Amygdala (tissue), 56 donors: ENCODE results near the gene OSBPL9.
"Not testable (repeated sequence)": the region's sequence is repeated elsewhere in the genome, so short reads cannot be mapped to it uniquely, and the experiment has no call there.

Source experiments
- DNase-seq, 56 donors: peaks; one replicate each; lab custom pipeline; 2025; lab: John Stamatoyannopoulos, UW

The OSBPL9 gene

GRCh38 chr1:51636191-51636590 lies 19.3 kb downstream of the OSBPL9 start:
- no peak for DNase-seq

- DNase-seq: no peak
Observed at GRCh38 chr1:51636764-51637522, 20.1 kb downstream of the OSBPL9 start.

- no peak for DNase-seq
Observed at GRCh38 chr1:51638350-51638749, 21.5 kb downstream of the OSBPL9 start.

- no peak for DNase-seq
Observed at GRCh38 chr1:51639694-51640093, 22.8 kb downstream of the OSBPL9 start.

- no peak for DNase-seq
Observed at GRCh38 chr1:51641096-51641495, 24.2 kb downstream of the OSBPL9 start.

GRCh38 chr1:51642739-51643142 lies 25.8 kb downstream of the OSBPL9 start:
- DNase-seq: no peak

- DNase-seq: no peak
Observed at GRCh38 chr1:51643362-51643761, 26.5 kb downstream of the OSBPL9 start.

GRCh38 chr1:51644020-51644419 lies 27.1 kb downstream of the OSBPL9 start:
- no peak for DNase-seq

GRCh38 chr1:51644533-51645197 lies 27.8 kb downstream of the OSBPL9 start:
- no peak for DNase-seq

- DNase-seq: not testable (repeated sequence)
Observed at GRCh38 chr1:51646592-51646991, 29.7 kb downstream of the OSBPL9 start.

GRCh38 chr1:51648180-51649109 lies 31.6 kb downstream of the OSBPL9 start:
- DNase-seq: peak in 2 of 56 donors; percentile 2 to 7

- DNase-seq: no peak
Observed at GRCh38 chr1:51649593-51650091, 32.8 kb downstream of the OSBPL9 start.

- no peak for DNase-seq
Observed at GRCh38 chr1:51650198-51650597, 33.3 kb downstream of the OSBPL9 start.

- DNase-seq: no peak
Observed at GRCh38 chr1:51651552-51651942, 34.7 kb downstream of the OSBPL9 start.

- DNase-seq: no peak
Observed at GRCh38 chr1:51652599-51652998, 35.7 kb downstream of the OSBPL9 start.

- no peak for DNase-seq
Observed at GRCh38 chr1:51653127-51653526, 36.2 kb downstream of the OSBPL9 start.

- no peak for DNase-seq
Observed at GRCh38 chr1:51654000-51654399, 37.1 kb downstream of the OSBPL9 start.

- no peak for DNase-seq
Observed at GRCh38 chr1:51656374-51656773, 39.5 kb downstream of the OSBPL9 start.

GRCh38 chr1:51660580-51660979 lies 43.7 kb downstream of the OSBPL9 start:
- DNase-seq: no peak

- no peak for DNase-seq
Observed at GRCh38 chr1:51661081-51661518, 44.2 kb downstream of the OSBPL9 start.

GRCh38 chr1:51663105-51663504 lies 46.2 kb downstream of the OSBPL9 start:
- no peak for DNase-seq
